ENCODE results near the gene HNRNPA2B1.
"Not testable (repeated sequence)": the region's sequence is repeated elsewhere in the genome, so short reads cannot be mapped to it uniquely, and the experiment has no call there.

Gene HNRNPA2B1

GRCh38 chr7:26179422-26179821 is 21.1 kb downstream of the HNRNPA2B1 start:
- H3K4me3 ChIP-seq (ENCODE audit: low read depth, low read length): no peak overlapping the region
- TF ChIP-seq CTCF (conservative IDR thresholded peaks at IDR 0.05; ENCODE audit: low read depth, low read length): no peak
- no peak for DNase-seq (ENCODE audit: low read depth)

GRCh38 chr7:26178272-26178960 is 22.1 kb downstream of the HNRNPA2B1 start:
- no peak for DNase-seq (ENCODE audit: low read depth)
- H3K4me3 ChIP-seq (ENCODE audit: low read depth, low read length): no peak overlapping the region

DNA sequence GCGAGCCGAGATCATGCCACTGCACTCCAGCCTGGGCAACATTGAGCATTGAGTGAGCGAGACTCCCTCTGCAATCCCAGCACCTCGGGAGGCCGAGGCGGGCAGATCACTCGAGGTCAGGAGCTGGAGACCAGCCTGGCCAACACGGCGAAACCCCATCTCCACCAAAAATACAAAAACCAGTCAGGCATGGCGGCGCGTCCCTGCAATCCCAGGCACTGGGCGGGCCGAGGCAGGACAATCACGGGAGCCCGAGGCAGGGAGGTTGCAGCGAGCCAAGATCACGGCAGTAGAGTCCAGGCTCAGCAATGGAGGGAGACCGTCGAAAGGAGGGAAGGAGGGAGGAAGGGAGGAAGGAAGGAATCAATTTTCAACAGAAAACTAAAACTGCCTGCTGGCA is 23.3 kb downstream of the HNRNPA2B1 start:
- not testable (repeated sequence) for DNase-seq (ENCODE audit: low read depth); H3K4me3 ChIP-seq (ENCODE audit: low read depth, low read length)

More at GRCh38 chr7:26178272-26178960, 22.1 kb downstream of the HNRNPA2B1 start:
- TF ChIP-seq CTCF (conservative IDR thresholded peaks at IDR 0.05; ENCODE audit: low read depth, low read length): no peak

- not testable (repeated sequence) for DNase-seq (ENCODE audit: low read depth); H3K4me3 ChIP-seq (ENCODE audit: low read depth, low read length)
These were observed 23.9 kb downstream of the HNRNPA2B1 start for GRCh38 chr7:26176696-26177095.

DNA sequence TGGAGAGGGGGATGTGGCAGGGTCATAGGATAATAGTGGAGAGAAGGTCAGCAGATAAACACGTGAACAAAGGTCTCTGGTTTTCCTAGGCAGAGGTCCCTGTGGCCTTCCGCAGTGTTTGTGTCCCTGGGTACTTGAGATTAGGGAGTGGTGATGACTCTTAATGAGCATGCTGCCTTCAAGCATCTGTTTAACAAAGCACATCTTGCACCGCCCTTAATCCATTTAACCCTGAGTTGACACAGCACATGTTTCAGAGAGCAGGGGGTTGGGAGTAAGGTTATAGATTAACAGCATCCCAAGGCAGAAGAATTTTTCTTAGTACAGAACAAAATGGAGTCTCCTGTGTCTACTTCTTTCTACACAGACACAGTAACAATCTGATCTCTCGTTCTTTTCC is 24.6 kb downstream of the HNRNPA2B1 start:
- DNase-seq (ENCODE audit: low read depth); H3K4me3 ChIP-seq (ENCODE audit: low read depth, low read length): not testable (repeated sequence)

- no peak for DNase-seq (ENCODE audit: low read depth)
- no peak overlapping the region for H3K4me3 ChIP-seq (ENCODE audit: low read depth, low read length)
- no peak for TF ChIP-seq CTCF (conservative IDR thresholded peaks at IDR 0.05; ENCODE audit: low read depth, low read length)
These were observed 28.5 kb downstream of the HNRNPA2B1 start for GRCh38 chr7:26172048-26172447.

- no peak for TF ChIP-seq CTCF (conservative IDR thresholded peaks at IDR 0.05; ENCODE audit: low read depth, low read length)
- no peak overlapping the region for H3K4me3 ChIP-seq (ENCODE audit: low read depth, low read length)
- no peak for DNase-seq (ENCODE audit: low read depth)
These were observed 28.9 kb downstream of the HNRNPA2B1 start for GRCh38 chr7:26171601-26172000.

DNA sequence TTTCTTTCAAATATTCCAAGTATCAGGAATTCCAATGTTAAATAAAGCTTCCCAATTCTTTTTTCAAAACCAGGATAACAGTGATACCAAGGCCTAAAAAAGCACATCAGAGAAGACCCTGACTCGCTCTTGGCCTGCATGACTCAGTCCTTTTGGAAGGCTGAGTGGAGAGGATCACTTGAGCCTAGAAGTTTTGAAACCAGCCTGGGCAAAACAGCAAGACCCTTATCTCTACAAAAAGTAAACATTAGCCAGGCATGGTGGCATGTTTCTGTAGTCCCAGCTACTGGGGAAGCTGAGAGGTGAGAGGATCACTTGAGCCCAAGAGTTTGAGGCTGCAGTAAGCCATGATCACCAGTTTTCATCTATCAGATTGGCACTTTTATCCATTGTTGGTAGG is 29.9 kb downstream of the HNRNPA2B1 start:
- no peak for TF ChIP-seq CTCF (conservative IDR thresholded peaks at IDR 0.05; ENCODE audit: low read depth, low read length)
- H3K4me3 ChIP-seq (ENCODE audit: low read depth, low read length): no peak overlapping the region
- DNase-seq (ENCODE audit: low read depth): no peak

DNA sequence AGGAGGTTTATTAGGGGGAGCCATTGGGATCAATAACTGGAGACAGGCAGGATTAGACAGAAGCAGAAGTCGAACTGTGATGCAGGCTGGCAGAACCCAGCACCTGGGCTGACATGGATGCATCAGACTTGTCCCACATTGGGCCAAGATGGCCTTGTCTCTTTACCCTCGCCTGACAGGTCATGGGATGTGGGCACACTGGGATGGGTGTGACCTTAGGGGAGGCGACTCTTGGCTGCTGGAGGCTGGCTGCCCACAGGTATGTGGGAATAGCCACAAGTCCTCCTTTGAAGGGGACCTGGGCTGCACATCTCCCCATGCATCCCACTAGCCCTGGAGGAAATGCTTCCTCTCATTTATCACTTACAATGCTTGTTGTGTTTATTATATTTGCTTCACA is 31.3 kb downstream of the HNRNPA2B1 start:
- no peak overlapping the region for H3K4me3 ChIP-seq (ENCODE audit: low read depth, low read length)
- no peak for DNase-seq (ENCODE audit: low read depth)
- no peak for TF ChIP-seq CTCF (conservative IDR thresholded peaks at IDR 0.05; ENCODE audit: low read depth, low read length)
